Memory B cell (primary cell): ENCODE results near the gene TFDP3.

Experiments
- ATAC-seq: fragments of 150-1000 bp; cut with Tn5 transposase; 2 replicates; pipeline ENCODE4 v1.10.0; 2021; ENCODE audit warnings: low read depth, mild to moderate bottlenecking, moderate library complexity
- DNase-seq, 2 donors: peaks; one replicate each; pipeline ENCODE4 v3.0.0; 2022; ENCODE audit warnings: low spot score in 2 of 2
- H3K27ac Mint-ChIP-seq: one replicate; pipeline ENCODE4 v1.8.0; 2022; ENCODE audit warnings: mild to moderate bottlenecking, moderate library complexity, mixed read lengths
- H3K27me3 Mint-ChIP-seq: one replicate; pipeline ENCODE4 v1.8.0; 2022; ENCODE audit warnings: mixed read lengths
- H3K36me3 Mint-ChIP-seq: one replicate; pipeline ENCODE4 v1.8.0; 2022; ENCODE audit warnings: mild to moderate bottlenecking, mixed read lengths
- H3K4me1 Mint-ChIP-seq: one replicate; pipeline ENCODE4 v1.8.0; 2022; ENCODE audit warnings: mixed read lengths
- H3K4me3 Mint-ChIP-seq: one replicate; pipeline ENCODE4 v1.8.0; 2022; ENCODE audit warnings: mild to moderate bottlenecking, moderate library complexity, mixed read lengths
- H3K9me3 Mint-ChIP-seq: one replicate; pipeline ENCODE4 v1.8.0; 2022; ENCODE audit warnings: mixed read lengths

The TFDP3 gene

DNA sequence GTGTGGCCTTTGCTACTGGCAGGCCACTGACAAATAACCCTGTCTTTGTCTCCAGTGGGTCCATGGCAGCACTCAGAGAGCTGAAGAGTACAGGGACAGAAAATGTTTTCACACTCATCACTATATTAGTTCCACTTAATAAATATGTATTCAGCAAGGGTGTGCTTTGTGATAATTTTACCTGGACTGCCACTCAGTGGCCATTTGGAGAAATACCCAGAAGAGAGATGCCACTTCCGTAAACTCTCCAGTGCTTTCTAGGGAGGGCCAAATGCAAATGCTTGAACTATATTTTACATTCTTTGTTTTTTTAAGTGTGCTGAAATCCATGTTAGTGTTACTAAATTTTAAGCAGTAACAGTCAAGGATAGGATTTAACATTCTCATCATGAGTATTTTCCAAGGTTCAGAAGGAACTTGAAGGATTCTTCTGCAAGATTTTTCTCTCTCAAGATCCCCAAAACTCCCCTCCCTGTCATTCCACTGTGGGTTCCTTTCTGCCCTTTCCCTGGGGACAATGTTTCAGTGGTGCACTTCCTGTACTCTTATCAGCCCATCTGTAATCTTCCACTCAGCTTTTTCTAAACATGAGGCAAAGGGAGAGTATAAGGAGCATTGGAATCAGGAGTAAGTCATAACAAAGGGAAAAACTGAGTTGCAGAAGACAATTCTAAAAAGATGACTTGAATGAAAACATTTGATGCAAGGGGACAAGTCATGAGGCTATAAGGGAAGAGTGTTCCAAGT, 46.0 kb downstream of the TFDP3 start:
- Mint-ChIP-seq H3K4me1 (no peaks in the 10 kb centered on the region), H3K36me3 (no peaks in the 10 kb centered on the region), H3K4me3 (no peak overlapping the region), H3K27ac (no peak overlapping the region), H3K9me3 (peaks cover 2% of the 10 kb centered on the region), H3K27me3 (no peaks in the 10 kb centered on the region)
- ATAC-seq (no peak), DNase-seq (no peak)
